Activated CD8-positive, alpha-beta memory T cell treated with anti-CD3 and anti-CD28 coated beads, Interleukin-2, amount 50 U/mL, for 48 hours (primary cell): ENCODE data around the gene SLC39A11.
"Not testable (repeated sequence)": the region's sequence is repeated elsewhere in the genome, so short reads cannot be mapped to it uniquely, and the experiment has no call there.

Experiments
- DNase-seq: peaks from one replicate; pipeline ENCODE4 v3.0.0-alpha.2; 2020

Gene SLC39A11

GRCh38 chr17:72898725-72899124 is 193.8 kb downstream of the SLC39A11 start:
- no peak for DNase-seq

DNA sequence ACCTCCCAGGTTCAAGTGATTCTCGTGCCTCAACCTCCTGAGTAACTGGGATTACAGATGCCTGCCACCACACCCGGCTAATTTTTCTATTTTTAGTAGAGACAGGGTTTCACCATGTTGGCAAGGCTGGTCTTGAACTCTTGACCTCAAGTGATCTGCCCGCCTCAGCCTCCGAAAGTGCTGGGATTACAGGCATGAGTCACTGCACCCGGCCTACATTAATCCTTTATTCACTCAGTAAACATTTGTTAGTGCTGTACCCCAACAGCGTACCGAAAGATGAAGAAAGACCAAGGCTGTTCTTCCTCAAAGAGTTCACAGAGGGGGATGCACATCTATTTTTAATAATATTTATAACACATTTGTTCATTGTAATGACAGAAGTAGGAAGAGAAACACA is 196.2 kb downstream of the SLC39A11 start:
- not testable (repeated sequence) for DNase-seq

DNA sequence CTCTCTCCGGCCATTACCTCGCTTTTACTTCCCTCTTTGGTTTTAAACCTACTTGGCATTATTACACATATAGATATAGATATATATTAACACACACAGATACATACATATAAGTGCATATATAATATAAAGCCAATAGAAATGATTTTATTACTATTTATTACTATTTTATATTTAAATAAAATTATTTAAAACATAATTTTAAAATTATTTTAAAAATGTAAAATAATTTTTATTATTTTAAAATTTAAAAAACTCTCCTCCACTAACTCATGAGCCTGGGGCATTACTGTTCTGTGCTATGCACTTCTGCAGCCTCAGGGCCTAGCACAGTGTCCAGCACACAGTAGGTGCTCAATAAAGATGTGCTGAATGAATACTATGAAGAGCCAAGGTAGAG is 200.9 kb downstream of the SLC39A11 start:
- DNase-seq: no peak

GRCh38 chr17:72890711-72891110 is 201.8 kb downstream of the SLC39A11 start:
- DNase-seq: no peak

- DNase-seq: no peak
Observed at GRCh38 chr17:72887917-72888316, 204.6 kb downstream of the SLC39A11 start.

- DNase-seq: no peak
Observed at GRCh38 chr17:72887322-72887721, 205.2 kb downstream of the SLC39A11 start.

GRCh38 chr17:72886622-72887021 is 205.9 kb downstream of the SLC39A11 start:
- no peak for DNase-seq

DNA sequence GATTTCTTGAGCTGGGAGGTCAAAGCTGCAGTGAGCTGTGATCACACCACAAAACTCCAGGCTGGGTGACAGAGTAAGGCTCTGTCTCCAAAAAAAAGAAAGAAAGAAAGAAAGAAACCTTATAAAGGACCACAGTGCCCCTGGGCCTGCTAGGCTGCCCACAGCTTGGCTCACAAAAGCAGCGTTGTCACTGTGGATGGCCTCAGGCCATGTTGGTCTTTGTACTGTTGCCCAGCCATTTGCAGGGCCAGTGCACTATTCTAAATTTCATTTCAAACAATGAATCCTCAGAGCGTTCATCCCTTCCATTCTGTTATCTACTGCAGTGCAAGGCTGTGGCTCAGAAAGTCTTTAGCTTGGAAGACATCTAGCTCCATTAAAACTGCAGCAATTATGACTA is 208.4 kb downstream of the SLC39A11 start:
- DNase-seq: no peak

DNA sequence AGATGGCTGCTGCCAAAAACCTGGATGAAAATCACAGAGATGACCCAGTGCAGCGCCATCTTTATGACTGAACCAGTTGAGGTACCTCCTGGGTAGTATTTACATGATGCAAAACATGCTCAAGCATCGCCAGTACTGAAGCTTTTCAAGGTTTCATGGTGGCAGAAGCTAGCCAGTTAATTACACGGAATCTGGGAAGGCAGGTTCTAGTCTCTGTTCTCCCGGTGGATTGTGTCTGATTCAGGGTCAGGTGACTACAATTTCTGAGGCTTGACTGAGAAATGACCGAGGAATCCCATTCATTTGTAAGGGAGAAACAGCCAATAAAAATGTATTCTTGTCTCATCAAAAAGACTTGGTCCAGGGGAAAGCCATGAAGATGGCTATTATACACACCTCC is 209.1 kb downstream of the SLC39A11 start:
- DNase-seq: no peak

- DNase-seq: no peak
Observed at GRCh38 chr17:72882426-72882825, 210.1 kb downstream of the SLC39A11 start.

- DNase-seq: no peak
Observed at GRCh38 chr17:72879877-72880276, 212.6 kb downstream of the SLC39A11 start.

GRCh38 chr17:72878975-72879660 is 213.4 kb downstream of the SLC39A11 start:
- DNase-seq: no peak

GRCh38 chr17:72877348-72877747 is 215.1 kb downstream of the SLC39A11 start:
- DNase-seq: no peak

- no peak for DNase-seq
Observed at GRCh38 chr17:72876413-72876812, 216.1 kb downstream of the SLC39A11 start.

GRCh38 chr17:72875361-72875760 is 217.1 kb downstream of the SLC39A11 start:
- no peak for DNase-seq

- no peak for DNase-seq
Observed at GRCh38 chr17:72872396-72872795, 220.1 kb downstream of the SLC39A11 start.

DNA sequence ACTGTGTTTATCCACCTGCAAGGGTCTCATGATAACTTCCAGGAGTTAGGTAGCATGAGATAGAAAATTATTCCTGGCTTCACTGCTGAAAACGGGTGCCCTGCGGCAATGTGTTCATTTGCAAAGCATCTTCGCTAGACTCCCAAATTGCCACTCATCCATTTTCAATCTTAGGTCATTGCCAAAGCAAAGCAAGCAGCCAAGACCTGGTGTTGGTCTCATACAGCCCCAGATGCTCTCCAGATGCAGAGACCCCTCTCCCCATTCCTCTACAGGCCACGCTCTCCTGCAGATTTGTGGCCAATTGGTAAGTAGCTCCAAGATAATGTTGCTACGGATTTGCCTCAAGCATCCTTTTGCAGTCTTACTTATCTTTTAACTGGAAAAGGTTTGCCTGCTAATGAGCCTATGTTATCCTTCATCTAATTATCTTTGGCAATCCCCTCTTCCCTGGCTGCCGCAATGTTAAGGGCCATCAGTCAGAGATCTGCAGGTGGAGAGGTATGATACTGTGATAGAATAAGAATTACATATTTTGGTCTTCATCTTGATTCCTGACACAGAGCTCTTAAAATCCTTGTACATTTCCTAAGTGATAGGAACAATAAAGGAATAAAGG is 222.0 kb downstream of the SLC39A11 start:
- no peak for DNase-seq

- no peak for DNase-seq
Observed at GRCh38 chr17:72869630-72870029, 222.9 kb downstream of the SLC39A11 start.

GRCh38 chr17:72865954-72866353 is 226.5 kb downstream of the SLC39A11 start:
- DNase-seq: no peak

GRCh38 chr17:72863526-72864211 is 228.8 kb downstream of the SLC39A11 start:
- peak; percentile 53 for DNase-seq

DNA sequence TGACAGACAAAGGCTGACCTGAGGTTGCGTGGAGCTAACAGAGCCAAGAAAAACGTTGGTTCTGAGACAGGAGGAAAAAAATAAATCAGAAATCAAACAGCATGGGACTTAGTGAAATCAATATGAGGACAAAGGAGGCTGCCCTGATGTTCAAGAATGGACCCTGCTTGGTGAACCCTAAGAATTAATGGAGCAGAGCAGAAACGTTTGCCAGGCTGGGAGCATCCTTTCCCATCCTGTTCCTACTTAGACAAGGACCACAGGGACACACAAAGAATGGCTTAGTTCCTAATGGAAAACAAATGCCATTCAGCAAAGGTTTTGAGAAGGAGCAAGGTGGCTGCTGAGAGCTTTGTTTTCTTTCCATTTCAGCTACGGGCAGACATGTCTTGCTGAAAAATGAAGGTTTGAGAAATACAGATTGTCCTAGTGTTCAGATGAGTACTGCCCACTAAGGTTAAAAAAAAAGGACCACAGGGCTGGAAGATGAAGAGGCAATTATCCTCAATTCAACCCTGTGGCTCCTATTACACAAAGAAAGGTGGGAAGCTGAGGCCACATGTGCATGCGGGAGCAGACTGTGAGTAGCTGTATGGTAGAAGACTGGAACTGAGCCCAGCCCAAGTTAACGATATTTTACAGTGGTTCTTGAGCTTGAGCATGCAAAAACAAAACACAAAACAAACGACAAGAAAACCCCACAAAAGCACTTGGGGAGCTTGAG is 230.1 kb downstream of the SLC39A11 start:
- DNase-seq: no peak

- DNase-seq: no peak
Observed at GRCh38 chr17:72861811-72862210, 230.7 kb downstream of the SLC39A11 start.

DNA sequence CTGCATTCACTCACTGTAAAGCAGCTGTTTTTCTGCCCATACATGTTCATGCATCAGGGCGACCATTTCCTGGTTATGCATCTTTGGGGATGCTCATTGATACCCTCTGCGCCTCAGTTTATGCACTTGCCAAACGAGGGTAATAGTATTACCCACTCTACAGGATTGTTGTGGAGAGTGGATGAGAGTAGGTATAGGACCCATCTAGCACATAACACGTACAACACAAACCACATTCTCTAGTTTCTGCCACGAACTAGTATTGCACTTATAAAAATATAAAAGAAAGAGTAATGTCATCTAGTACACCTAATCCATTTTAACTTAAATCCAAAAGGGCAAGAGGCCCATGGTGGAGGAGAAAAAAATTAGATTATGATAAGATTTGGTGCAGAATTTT is 231.7 kb downstream of the SLC39A11 start:
- DNase-seq: no peak
